GM18909 (cell line): ENCODE results near the gene CHD2.
"Not testable (repeated sequence)": the region's sequence is repeated elsewhere in the genome, so short reads cannot be mapped to it uniquely, and the experiment has no call there.

Source experiments
- ATAC-seq: cut with Tn5 transposase; IDR thresholded peaks from one replicate; pipeline ENCODE4 v1.9.1; 2021; ENCODE audit warnings: mild to moderate bottlenecking; ENCODE audit not compliant: unreplicated experiment, poor library complexity

Gene CHD2

DNA sequence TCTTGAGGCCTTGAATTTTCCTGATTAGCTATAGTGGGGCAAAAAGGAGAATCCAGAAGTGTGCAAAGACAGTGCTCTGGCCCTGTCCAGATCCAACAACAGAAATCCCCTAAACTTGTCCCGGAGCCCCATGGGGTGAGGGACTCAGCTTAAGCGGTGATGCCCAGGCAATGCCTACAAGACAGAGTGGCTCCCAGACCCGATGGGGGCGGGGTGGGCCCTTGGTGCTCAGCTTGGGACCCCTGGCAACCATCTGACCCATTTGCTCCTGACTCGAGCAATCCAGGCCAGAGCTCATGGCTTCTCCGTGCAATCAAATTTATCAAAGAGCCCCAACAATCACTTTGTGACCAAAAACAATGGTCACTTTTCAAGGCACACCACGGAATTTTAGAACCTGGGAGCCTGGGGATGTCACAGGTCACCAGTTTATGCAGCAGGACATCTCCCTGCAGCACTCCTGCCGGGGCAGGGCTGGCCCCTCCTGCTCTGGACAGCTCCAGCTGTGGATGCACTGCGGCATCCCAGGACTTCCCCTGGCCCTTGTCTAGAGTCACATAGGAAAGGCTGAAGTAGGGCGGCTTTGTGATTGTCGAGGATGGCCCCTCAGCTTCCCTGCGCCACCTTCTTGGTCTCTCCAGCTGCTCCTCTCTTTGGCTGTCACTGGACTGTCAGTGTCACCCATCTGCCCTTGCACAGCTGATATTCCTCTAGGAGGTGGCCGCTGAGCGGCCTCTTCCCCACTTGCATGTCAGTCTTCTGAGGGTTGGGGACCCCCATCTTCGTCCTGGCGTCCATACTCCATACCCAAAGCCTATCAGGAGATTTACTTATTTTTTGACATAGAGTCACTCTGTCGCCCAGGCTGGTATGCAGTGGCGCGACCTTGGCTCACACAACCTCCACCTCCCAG is 160.5 kb downstream of the CHD2 start:
- ATAC-seq = no peak

DNA sequence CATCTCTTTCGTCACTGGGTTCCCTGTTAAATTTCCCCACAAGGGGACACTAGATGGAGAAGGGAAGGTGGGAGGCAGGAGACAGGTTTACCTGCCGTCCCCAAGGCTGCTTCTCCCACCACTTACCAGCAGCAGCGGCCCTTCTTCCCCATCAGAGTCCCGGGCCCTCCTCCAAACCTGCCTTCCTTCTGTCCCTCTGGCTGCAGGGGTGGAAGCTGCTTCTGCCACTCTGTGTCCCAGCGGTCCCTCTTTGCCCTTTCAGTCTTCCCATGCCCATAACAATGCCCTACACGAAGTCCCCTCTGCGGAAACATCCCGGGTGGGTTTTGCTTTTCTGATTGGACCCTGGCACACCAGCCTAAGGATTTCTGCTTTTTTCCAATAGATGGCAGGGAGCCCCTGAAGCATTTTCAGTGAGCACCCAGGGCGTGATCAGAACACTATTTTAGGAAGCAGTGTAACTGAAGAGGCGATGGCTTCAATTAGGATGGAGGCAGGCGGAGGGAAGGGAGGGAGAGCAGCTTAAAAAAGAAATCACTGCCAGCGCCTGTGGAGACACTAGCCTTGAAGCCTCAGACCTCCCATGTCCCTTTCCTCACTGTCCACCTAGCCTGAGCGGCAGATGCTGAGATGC is 162.6 kb downstream of the CHD2 start:
- not testable (repeated sequence) for ATAC-seq

DNA sequence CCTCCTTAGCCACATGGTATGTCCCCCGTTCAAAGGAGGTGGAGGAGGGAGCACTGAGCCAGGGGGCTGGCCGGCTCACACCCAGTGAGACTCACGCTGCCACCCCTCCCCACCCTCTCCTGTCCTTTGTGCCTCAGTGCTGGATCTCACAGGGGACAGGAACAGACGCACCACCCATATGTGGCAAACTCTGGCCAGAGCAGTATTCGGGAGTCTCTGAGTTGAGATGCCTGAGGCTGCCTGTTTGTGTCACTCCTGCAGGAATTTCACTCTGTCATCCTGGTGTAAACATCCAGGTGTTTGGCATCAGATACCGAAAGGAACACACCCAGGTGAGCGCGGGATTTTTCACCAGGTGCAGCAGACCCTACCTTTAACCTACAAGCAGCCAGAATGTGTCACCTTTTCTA is 163.1 kb downstream of the CHD2 start:
- ATAC-seq = no peak

DNA sequence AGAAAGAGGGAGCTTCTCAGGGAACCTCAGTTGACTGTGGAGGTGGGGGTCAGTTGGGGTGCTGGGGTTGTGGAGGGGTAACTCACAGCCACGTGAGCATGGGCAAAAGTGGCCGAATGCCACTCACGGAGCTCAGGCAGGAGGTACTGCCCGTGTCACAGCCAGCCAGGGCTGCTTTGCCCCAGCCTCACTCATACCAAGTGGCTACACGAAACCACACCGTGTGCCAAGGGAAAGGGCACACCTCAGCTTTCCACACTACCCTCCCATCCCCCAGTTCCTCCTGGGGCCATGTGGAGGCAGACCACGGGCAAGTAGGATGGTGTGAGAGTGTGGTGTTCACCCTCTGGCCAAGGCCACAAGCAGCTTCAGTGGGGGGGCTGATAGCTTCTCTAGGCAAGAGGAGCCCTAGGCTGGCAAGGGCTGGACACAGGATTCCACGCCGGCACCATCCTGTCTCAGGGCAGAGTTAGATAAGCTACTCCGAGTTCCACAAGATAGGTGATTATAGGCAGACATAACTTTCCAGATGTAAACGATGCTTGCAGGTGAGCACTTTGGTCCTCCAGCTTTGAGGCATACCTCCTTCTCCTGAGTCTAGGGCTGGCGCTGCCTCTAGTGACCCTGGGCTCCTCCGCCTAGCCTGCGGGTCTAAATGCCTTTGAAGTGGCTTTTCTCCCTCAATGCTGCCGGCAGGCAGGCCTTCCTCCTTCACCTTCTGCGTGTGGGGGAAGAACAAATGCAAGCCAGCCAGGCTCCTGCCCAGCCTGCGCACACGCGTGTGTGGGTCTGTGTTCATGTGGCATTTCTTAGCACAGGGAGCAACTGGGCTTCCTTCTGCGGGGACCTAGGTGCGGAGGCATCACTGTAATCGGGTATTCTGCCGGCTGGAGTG is 163.9 kb downstream of the CHD2 start:
- no peak for ATAC-seq

DNA sequence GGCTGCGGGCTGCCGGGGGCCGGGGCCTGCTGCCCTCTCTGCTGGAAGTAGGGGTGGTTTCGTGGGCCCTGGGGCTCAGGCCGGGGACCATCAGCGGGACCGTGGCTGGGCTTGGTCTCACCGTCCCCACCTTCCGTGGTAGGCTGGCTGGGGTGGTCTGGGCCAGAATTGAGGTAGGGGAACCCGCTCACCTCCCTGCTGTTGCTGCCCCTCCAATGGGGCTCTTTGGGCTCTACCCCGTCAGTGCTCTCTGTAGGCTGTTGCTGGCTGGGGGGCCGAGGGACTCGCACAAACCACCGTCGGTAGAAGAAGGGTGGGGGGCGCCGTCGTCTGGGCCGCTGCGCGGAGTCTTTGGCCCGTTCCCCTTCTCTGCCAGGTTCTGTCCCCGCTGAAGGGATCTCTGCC is 165.5 kb downstream of the CHD2 start:
- no peak for ATAC-seq

DNA sequence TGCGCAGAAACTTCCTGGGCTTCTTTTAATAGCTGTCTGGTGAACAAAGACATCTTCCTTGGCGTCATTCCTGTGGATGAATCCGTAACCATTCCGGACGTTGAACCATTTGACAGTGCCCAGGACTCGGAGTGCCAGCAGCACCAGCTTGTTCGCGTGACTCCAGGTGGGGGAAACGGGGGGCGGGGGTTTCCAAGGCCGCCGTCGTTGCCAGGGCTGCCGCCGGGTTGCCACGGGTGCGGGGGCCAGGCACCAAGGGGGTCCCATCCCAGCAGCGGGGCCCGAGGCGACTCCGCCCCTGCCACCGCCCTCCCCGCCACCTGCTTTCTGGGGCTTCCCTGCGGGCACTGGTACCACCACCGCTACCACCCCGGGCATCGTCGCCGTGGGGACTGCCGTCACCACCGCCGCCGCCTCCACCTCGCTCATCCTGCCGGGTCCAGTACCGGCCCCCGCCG is 166.1 kb downstream of the CHD2 start:
- ATAC-seq = no peak

DNA sequence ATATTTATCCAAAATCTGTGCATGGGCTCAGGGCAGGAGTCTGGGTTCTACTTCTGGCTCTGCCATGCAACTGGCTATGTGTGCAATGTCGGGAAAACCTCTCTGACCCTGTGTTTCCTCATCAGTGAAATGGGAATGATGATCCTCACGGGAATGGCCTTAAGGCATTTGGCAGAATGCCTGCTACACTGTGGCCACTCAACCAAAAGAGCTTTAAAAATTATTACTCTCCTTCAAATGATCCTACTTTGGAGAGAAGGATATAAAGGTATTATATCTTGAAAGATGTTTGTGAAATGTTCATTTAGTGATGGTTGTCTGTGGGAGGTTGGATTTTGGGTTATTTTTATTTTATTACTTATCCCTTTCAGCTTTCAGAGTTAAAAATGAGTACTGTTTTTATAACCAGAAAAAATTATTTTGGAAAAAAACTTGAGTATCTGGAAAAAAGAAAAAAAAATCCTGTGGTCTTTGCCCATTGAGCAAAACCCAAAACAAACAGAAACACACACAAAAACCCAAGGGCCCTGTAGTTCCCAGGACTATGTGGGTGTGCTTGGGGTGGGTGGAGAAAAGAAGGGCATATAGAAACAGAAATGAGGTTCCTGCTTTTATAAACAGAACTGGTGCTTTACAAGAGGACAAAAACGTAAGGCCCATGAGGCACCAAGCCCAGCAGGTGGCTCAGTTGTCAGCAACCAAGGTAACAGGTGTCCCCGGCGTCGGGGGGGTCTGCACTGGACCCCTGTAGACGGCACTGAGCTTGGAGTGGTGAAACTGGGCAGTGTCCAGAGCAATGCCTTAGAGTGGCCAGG is 166.9 kb downstream of the CHD2 start:
- no peak for ATAC-seq

DNA sequence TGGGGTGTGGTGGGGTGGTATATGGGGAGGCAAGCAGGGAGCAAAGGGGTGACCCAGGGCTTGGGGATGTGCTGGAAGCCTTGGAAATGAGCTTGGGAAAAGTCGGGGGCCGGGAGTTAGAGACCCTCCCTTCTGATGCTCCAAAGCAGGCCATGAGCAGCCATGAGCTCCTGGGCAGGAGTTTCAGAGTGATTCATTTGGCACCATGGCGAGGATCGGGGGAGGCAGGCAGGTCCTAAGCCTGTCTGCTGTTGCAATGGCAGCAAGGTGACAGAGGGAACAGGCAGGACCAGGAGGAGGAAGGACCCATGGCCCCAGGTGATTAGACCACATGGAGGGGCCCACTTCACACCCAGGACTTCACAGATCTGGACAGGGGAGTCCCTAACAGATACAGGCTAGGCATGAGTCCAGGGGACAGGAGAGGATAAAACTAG is 167.5 kb downstream of the CHD2 start:
- no peak for ATAC-seq

DNA sequence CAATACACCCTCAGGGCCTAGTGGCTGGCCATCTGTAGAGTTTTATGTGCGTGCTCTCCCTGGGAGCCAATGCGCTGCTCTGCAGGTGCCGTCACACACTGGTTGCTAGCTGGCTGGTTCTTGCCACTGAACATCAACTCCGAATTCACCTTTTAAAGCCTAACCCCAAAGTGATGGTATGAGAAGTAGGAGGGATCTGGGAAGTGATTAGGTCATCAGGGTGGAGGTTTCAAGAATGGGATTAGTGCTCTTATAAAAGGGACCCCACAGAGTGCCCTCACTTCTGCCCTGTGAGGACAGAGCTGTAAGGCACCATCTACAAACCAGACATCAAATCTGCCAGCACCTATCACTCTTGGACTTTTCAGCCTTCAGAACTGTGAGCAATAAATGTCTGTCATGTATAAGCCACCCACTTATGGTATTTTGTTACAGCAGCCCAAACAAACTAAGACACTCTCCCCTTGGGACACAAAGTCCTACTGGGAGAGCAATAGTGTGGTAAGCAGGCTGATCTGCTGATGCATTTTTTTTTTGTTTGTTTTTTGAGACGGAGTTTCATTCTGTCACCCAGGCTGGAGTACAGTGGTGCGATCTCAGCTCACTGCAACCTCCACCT is 168.6 kb downstream of the CHD2 start:
- ATAC-seq = no peak

DNA sequence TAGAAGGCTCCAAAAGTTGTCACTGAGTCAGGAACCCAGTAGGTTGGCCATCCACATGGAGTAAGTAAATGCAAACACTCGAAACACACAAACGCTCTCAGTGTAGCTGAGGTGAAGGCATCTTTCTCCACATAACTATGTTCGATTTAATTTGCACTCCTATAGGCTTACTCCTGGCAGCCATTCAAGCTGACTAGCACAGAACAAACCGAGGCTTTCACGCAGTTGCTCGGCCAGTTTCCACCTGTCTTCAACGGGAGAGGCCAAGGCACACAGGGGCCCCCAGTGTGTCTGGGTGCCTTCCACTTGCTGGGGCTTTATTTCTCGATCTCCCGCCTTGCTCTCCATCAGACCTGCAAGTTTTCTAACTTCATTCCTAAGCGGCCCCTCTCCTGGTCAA is 170.0 kb downstream of the CHD2 start:
- no peak for ATAC-seq

DNA sequence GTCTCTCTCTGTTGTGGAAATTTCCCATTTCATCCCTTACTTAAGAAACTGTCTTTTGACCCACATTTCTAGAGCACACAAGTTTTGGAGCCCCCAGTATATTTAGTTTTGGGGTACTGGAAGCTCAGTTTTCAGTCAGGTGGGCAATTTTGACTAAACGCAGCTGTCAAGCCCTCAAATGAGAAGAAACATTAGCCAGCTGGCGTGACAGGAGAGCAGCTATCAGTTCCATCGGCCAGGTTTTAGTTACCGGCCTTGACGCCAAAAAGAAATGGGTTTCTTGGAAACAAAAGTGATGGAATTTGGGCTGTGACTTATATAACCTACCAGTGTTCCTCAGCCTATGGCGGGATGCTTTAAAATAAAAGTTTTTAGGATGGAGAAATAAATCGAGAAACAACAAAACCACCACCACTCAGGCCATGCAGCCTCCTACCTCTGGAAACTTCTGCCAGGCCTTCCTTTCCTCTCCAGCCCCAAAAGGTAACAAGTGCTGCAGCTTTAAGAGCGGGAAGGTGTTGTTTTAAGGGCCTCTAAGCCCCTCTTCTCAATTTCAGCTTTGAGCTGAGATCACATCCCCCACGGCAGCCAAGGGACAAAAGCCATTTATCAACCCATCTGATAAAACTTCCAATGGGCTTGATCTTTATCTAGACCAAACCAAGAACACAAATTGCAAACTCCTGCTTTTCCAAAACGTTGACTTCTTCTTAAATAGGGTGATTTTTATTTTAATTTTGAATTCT is 170.6 kb downstream of the CHD2 start:
- no peak for ATAC-seq

DNA sequence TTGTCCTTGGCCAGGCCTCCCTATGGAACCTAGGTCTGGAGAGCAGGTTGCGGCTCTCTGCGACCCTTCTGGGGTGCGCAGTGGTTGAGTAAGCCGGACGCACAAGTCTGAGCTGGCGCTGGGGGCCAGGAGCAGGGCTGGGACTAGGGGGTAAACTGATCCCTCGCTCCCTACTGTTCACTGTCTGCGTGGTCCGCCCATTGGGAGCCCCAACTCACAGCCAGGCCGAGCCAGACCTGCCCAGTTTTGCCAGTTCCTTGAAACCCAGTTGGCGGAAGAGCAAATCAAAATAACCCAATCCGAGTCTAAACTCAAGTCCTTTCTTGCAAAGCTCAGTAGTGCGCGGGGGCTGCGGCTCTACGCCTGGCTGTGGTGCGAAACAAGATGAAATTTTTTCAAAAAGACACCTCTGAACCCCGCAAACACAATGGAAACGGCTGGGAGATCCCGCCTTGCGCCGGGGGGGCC is 171.4 kb downstream of the CHD2 start:
- no peak for ATAC-seq

DNA sequence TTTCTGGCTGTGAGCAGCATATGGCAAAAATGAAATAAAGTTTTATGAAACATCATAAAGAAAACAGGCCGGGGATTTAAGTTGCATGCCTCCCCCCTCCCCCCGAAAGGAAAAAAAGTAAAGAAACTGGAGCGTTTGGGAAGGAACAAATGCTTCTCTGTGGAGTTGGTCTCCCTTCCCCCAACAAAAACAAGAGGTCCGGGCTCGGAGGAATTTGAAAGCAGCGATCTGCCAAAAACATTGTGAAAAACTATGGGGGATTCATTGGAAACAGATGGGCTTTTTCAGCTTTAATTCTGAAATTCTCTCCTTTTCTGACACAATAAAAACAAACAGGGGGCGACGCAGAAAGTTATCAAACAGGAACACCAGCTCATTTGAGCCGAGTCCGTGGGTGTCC is 171.9 kb downstream of the CHD2 start:
- ATAC-seq = no peak

DNA sequence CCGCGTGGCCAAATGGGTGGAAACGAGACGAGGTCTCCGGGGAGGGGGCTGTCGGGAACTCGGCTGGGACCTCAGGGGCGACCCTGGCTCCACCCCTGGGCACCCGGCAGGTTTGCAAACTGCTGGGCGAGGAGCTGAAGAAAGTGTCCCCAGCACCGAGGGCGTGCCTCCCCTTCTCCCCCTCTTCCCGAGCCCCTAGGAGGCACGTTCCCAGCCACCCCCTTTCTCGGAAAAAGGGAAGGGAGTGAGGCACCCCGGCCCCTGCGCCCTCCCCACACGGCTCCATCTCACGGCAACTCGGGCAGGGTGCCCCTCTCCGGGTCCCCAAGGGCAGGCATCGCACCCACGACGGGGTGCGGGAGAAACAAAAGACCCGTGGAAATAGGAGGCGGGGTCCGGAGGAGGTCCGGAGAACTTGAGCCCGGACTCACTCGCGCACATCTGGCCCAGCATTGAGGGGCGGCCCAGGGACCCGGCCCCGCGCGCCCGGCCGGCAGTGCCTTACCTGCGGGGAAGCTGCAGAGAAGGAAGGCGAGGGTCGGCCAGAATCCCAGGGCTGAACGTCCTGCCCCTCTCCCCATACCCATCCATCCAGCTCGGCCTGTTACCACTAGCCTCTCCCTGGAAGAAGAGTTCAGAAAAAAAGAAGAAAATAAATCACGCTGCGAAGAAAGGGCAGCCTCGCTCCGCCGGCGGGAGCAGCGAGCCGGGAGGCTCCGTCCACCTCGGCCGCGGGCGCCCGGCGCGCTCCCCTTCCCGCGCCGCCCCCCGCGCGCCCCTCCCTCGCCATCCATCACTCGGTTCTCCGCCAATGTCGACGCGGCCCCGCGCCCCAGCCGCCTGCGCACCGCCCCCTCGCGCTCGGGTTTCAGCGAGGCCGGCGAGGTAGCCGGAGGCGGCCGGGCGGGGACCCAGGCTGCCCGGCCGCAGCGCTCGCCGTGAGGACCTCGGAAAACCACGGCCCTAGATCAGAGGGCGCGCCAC is 172.6 kb downstream of the CHD2 start:
- ATAC-seq = no peak

DNA sequence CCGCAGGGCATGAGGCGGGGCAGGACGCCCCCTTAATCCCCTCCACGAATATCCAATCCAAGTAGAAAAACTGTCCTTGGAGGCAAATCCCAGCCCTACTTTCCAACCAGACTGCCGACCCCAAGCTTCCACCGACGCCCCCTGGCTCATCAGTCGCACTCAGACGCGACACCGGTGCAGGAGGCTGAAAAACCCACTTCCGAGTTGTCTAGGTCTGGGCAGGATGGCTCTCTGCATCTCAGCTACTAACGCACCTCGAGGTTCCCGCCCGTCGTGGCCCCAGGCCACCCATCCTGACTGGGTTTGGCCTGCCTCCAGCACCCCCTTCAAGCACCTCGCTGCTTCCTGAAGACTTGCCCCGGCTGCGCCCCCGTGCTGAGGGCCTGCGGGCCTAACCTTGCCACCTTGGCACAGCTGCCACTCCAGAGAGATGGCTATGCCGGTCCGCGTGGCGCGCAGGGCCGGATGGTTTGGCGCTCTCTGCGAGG is 173.4 kb downstream of the CHD2 start:
- no peak for ATAC-seq

DNA sequence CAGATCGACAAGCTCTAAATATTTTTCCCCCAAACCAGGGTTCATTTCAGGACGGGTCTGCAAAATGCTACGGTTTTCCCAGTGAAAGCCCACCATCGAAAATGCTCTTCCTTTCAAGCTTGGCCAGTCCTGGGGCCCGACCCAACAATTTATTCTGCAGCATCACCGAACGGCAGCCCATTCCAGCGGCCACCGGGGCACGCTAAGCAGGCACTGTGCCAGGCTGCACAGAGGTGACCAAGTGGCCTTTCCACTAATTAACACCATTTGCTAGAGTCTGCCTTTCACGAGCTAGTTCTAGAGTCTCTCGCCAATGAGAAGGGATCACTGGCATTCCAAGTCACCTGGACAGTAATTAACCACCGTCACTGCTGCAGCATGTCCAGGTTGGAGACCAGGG is 174.5 kb downstream of the CHD2 start:
- ATAC-seq = no peak

DNA sequence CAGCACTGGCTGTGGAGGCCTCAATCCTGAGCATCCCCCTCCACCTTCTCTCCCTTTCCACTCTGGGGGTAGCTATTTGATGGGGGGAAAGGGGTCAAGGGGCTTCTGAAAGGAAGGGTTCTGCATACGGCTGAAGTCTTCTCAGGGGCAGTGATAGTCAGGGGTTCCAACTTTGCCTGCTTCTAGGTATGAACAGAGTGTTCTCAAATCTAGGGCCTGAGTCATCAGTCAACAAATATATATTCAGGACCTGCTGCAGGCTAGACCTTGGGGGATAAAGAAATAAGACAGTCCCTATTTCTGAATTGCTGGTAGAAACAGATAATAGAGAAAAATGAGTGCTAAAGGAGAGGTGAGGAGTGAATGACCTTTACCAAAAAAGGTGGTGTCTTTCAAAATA is 176.1 kb downstream of the CHD2 start:
- no peak for ATAC-seq
